Panc1 (cell line): ENCODE results near the gene SH3BP4.

Source experiments
- POLR2AphosphoS5 ChIP-seq: IDR thresholded peaks from 2 replicates; pipeline ENCODE4 v1.6.1; 2012; ENCODE audit warnings: mild to moderate bottlenecking, low read depth, low read length, moderate library complexity
- TF ChIP-seq, protein P1 (sequence below): fragments of 450-650 bp; IDR thresholded peaks from 2 replicates; pipeline ENCODE4 v1.5.1; 2017; ENCODE audit warnings: mild to moderate bottlenecking
- TF ChIP-seq, protein P2 (sequence below), 2 experiments: IDR thresholded peaks; 2 replicates each; pipeline ENCODE4 v1.6.1; 2011 to 2012; ENCODE audit warnings: low read depth in 2 of 2, control low read depth in 1 of 2, low read length in 1 of 2, mild to moderate bottlenecking in 1 of 2, moderate library complexity in 1 of 2; ENCODE audit not compliant: insufficient read depth in 1 of 2

GRCh38 chr2:234917211-234917975, 34.4 kb upstream of the SH3BP4 start:
- TF ChIP-seq, protein P1, sequence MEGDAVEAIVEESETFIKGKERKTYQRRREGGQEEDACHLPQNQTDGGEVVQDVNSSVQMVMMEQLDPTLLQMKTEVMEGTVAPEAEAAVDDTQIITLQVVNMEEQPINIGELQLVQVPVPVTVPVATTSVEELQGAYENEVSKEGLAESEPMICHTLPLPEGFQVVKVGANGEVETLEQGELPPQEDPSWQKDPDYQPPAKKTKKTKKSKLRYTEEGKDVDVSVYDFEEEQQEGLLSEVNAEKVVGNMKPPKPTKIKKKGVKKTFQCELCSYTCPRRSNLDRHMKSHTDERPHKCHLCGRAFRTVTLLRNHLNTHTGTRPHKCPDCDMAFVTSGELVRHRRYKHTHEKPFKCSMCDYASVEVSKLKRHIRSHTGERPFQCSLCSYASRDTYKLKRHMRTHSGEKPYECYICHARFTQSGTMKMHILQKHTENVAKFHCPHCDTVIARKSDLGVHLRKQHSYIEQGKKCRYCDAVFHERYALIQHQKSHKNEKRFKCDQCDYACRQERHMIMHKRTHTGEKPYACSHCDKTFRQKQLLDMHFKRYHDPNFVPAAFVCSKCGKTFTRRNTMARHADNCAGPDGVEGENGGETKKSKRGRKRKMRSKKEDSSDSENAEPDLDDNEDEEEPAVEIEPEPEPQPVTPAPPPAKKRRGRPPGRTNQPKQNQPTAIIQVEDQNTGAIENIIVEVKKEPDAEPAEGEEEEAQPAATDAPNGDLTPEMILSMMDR: no peak
- TF ChIP-seq, protein P2, sequence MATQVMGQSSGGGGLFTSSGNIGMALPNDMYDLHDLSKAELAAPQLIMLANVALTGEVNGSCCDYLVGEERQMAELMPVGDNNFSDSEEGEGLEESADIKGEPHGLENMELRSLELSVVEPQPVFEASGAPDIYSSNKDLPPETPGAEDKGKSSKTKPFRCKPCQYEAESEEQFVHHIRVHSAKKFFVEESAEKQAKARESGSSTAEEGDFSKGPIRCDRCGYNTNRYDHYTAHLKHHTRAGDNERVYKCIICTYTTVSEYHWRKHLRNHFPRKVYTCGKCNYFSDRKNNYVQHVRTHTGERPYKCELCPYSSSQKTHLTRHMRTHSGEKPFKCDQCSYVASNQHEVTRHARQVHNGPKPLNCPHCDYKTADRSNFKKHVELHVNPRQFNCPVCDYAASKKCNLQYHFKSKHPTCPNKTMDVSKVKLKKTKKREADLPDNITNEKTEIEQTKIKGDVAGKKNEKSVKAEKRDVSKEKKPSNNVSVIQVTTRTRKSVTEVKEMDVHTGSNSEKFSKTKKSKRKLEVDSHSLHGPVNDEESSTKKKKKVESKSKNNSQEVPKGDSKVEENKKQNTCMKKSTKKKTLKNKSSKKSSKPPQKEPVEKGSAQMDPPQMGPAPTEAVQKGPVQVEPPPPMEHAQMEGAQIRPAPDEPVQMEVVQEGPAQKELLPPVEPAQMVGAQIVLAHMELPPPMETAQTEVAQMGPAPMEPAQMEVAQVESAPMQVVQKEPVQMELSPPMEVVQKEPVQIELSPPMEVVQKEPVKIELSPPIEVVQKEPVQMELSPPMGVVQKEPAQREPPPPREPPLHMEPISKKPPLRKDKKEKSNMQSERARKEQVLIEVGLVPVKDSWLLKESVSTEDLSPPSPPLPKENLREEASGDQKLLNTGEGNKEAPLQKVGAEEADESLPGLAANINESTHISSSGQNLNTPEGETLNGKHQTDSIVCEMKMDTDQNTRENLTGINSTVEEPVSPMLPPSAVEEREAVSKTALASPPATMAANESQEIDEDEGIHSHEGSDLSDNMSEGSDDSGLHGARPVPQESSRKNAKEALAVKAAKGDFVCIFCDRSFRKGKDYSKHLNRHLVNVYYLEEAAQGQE (IDR thresholded peaks at IDR 0.05; ENCODE audit: insufficient read depth in 1 of 2, low read depth in 2 of 2, low read length in 1 of 2): no peak
- TF ChIP-seq POLR2AphosphoS5: no peak
